Peyer's patch (tissue), 4 donors: ENCODE results near the gene CUL3.

ENCODE experiments used
- POLR2A ChIP-seq, 2 donors: fragments of 450-650 bp; IDR thresholded peaks; one replicate each; pipeline ENCODE4 v1.5.1; 2017; ENCODE audit warnings: antibody characterized with exemption in 2 of 2, mild to moderate bottlenecking in 2 of 2, moderate library complexity in 2 of 2
- TF ChIP-seq, protein P1 (sequence below), 6 experiments: fragments of 450-650 bp in 4 of 6; fragments of 200-600 bp in 2 of 6; sonication (generic) in 1 of 6; IDR thresholded peaks; one replicate each; pipeline ENCODE4 v1.5.1; 2017 to 2019; ENCODE audit warnings: antibody characterized with exemption in 6 of 6, mild to moderate bottlenecking in 3 of 6, moderate library complexity in 1 of 6

DNA sequence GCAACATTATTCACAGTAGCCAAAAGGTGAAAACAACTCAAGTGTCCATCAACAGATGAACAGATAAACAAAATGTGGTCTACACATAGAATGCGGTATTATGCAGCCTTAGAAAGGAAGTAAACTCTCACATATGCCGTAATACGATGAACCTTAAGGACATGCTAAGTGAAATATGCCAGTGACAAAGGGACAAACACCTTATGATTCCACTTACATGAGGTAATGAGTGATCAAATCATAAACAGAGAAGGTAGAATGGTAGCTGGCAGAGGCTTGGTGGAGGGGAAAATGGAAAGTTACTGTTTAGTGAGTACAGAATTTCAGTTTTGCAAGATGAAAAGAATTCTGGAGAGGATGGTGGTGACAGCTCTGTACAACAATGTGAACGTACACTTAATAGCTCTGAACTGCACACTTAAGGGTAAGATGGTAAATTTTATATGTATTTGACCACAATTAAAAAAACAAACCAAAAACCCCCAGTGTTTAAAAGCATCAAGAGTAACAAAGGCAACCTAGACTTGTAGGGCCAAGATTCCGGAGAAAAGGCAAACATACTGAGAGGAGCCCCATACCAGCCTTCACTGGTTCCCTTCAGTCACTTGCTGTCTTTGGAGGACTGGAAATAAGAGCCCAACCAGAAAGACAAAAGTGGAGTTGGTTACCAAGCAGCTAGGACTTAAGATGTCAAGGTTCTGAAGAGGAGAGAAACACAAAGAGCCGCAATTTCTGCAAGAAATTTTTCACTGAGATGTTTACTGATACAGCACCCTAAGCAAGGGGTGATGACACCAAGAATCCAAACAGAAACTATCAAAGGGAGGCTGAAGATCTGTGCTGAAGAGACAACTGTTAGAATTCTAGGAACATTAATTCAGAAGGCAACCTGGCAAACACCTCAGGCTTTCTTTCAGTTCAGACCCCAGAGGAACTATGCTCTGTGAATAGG lies 61.3 kb downstream of the CUL3 start:
- TF ChIP-seq, protein P1, sequence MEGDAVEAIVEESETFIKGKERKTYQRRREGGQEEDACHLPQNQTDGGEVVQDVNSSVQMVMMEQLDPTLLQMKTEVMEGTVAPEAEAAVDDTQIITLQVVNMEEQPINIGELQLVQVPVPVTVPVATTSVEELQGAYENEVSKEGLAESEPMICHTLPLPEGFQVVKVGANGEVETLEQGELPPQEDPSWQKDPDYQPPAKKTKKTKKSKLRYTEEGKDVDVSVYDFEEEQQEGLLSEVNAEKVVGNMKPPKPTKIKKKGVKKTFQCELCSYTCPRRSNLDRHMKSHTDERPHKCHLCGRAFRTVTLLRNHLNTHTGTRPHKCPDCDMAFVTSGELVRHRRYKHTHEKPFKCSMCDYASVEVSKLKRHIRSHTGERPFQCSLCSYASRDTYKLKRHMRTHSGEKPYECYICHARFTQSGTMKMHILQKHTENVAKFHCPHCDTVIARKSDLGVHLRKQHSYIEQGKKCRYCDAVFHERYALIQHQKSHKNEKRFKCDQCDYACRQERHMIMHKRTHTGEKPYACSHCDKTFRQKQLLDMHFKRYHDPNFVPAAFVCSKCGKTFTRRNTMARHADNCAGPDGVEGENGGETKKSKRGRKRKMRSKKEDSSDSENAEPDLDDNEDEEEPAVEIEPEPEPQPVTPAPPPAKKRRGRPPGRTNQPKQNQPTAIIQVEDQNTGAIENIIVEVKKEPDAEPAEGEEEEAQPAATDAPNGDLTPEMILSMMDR (IDR thresholded peaks at IDR 0.05), result no peak
- no peak for TF ChIP-seq POLR2A (IDR thresholded peaks at IDR 0.05)
